WERI-Rb-1 (cell line): Measurements from ENCODE around the gene RERE.

Experiments used
- DNase-seq: peaks from one replicate; pipeline ENCODE4 v3.0.0-alpha.2; 2020
- H3K27ac ChIP-seq: fragments of 250-450 bp; sonication (Bioruptor Pico); 2 replicates; pipeline ENCODE4 v1.5.1; 2020; ENCODE audit warnings: mild to moderate bottlenecking, moderate library complexity
- H3K27me3 ChIP-seq: fragments of 250-450 bp; sonication (Bioruptor Pico); 2 replicates; pipeline ENCODE4 v1.5.1; 2021; ENCODE audit warnings: mild to moderate bottlenecking, low read depth, moderate library complexity; ENCODE audit not compliant: insufficient read depth, severe bottlenecking
- H3K36me3 ChIP-seq: fragments of 250-450 bp; sonication (Bioruptor Pico); 2 replicates; pipeline ENCODE4 v1.5.1; 2020; ENCODE audit warnings: mild to moderate bottlenecking, moderate library complexity
- H3K4me3 ChIP-seq: 2 replicates; pipeline ENCODE4 v1.5.1; 2011; ENCODE audit warnings: low read depth, mild to moderate bottlenecking, control low read depth, low read length
- H3K9me3 ChIP-seq: fragments of 250-450 bp; sonication (Bioruptor Pico); 2 replicates; pipeline ENCODE4 v1.5.1; 2021; ENCODE audit warnings: mild to moderate bottlenecking, moderate library complexity; ENCODE audit not compliant: severe bottlenecking
- CTCF ChIP-seq: IDR thresholded peaks from 2 replicates; pipeline ENCODE4 v1.5.1; 2011; ENCODE audit warnings: low read depth, mild to moderate bottlenecking, control low read depth, inconsistent platforms, low read length

Gene RERE

GRCh38 chr1:8344893-8345507, 472.4 kb downstream of the RERE start:
- no peaks in the 10 kb centered on the region for H3K9me3 ChIP-seq
- H3K27ac ChIP-seq, result no peak overlapping the region
- no peak for TF ChIP-seq CTCF
- no peaks in the 10 kb centered on the region for H3K27me3 ChIP-seq
- H3K36me3 ChIP-seq, result no peaks in the 10 kb centered on the region
- H3K4me3 ChIP-seq, result no peak overlapping the region
- no peak for DNase-seq

- Histone ChIP-seq H3K36me3 (no peaks in the 10 kb centered on the region), H3K4me3 (no peak overlapping the region), H3K27ac (no peak overlapping the region), H3K9me3 (no peaks in the 10 kb centered on the region), H3K27me3 (no peaks in the 10 kb centered on the region)
- no peak for TF ChIP-seq CTCF
- no peak for DNase-seq
These were observed 473.9 kb downstream of the RERE start for GRCh38 chr1:8343464-8344001.

GRCh38 chr1:8343044-8343443, 474.4 kb downstream of the RERE start:
- Histone ChIP-seq H3K27ac (no peak overlapping the region), H3K4me3 (no peak overlapping the region), H3K36me3 (no peaks in the 10 kb centered on the region), H3K27me3 (no peaks in the 10 kb centered on the region), H3K9me3 (no peaks in the 10 kb centered on the region)
- DNase-seq, result no peak
- no peak for TF ChIP-seq CTCF

DNA sequence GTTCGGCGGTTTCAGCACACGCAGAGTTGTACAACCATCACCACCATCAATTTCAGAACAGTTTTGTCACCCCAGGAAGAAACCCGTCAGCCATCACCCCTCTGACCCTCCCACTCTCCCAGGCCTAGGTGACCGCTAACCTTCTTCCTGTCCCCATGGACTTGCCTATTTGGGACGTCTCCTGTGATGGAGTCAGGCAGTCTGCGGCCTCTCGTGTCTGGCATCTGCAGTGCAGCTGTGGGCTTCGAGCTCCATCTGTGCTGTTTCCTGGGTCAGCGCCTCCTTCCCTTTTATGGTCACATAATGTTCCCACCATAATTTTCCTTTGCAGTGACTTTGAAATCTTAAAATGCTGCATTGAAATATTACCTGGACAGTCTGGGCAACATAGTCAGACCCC, 475.1 kb downstream of the RERE start:
- Histone ChIP-seq H3K4me3 (no peak overlapping the region), H3K27ac (no peak overlapping the region), H3K36me3 (no peaks in the 10 kb centered on the region), H3K9me3 (no peaks in the 10 kb centered on the region), H3K27me3 (no peaks in the 10 kb centered on the region)
- no peak for TF ChIP-seq CTCF
- DNase-seq, result no peak

DNA sequence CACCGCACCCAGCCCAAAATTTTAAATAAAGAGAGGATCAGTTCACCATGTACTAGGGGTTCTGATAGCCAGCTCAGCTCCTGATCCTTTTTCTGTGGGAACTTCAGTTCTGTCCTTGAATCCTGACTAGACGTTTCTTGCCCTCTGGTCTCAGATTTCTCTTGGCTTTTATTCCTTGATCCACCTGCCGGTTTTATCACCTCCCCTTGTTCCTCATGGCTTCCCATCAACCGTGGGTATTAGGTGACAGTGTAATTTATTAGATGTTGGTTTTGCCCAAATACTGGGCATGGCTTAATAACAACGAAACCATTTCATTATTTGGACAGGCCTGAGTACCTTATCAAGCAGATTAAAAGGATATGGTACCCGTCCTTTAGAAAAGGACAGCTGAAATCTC, 477.0 kb downstream of the RERE start:
- no peak overlapping the region for H3K4me3 ChIP-seq
- H3K36me3 ChIP-seq, result no peaks in the 10 kb centered on the region
- DNase-seq, result no peak

More for the DNA sequence above, 477.0 kb downstream of the RERE start:
- Histone ChIP-seq H3K27me3 (no peaks in the 10 kb centered on the region), H3K27ac (no peak overlapping the region), H3K9me3 (no peaks in the 10 kb centered on the region)
- TF ChIP-seq CTCF, result no peak
